ACC112 (cell line): ENCODE results near the gene RBBP5.

Experiments used
- H2AFZ ChIP-seq: fragments of 200-600 bp; sonication (generic); one replicate; pipeline ENCODE4 v1.6.0; 2017; ENCODE audit warnings: antibody characterized with exemption, low read length; ENCODE audit not compliant: unreplicated experiment
- H3K27ac ChIP-seq: fragments of 200-600 bp; sonication (generic); 2 replicates; pipeline ENCODE4 v1.5.1; 2014; ENCODE audit warnings: low read depth, mild to moderate bottlenecking, antibody characterized with exemption, low read length, moderate library complexity
- H3K27me3 ChIP-seq: fragments of 200-600 bp; sonication (generic); 2 replicates; pipeline ENCODE4 v1.6.1; 2014; ENCODE audit warnings: mild to moderate bottlenecking, antibody characterized with exemption, low read length, moderate library complexity, mixed read lengths; ENCODE audit not compliant: insufficient read depth
- H3K36me3 ChIP-seq: fragments of 200-600 bp; sonication (generic); 2 replicates; pipeline ENCODE4 v1.6.1; 2016; ENCODE audit warnings: mild to moderate bottlenecking, antibody characterized with exemption, low read length, moderate library complexity, mixed read lengths; ENCODE audit not compliant: insufficient read depth
- H3K4me1 ChIP-seq: fragments of 200-600 bp; sonication (generic); one replicate; pipeline ENCODE4 v1.6.1; 2016; ENCODE audit warnings: low read length, mixed read lengths; ENCODE audit not compliant: insufficient read depth, unreplicated experiment, control insufficient read depth
- H3K4me3 ChIP-seq: fragments of 200-600 bp; sonication (generic); 2 replicates; pipeline ENCODE4 v1.5.1; 2014; ENCODE audit warnings: mild to moderate bottlenecking, low read depth, low read length
- H3K79me2 ChIP-seq: fragments of 200-600 bp; sonication (generic); one replicate; pipeline ENCODE4 v1.6.0; 2016; ENCODE audit warnings: low read length; ENCODE audit not compliant: control insufficient read depth, unreplicated experiment, insufficient read depth

Gene RBBP5

DNA sequence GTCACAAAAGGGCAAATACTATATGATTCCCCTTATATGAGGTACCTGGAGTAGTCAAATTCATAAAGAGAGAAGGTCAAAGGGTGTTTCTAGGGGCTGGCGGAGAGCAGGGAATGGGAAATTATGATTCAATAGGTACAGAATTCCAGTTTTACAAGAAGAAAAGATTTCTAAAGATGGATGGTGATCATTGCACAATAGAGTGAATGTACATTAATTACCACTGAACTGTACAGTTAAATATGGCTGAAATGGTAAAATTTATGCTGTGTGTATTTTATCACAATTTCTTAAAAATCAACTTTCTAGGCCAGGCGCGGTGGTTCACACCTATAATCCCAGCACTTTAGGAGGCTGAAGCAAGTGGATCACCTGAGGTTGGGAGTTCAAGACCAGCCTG, 19.4 kb downstream of the RBBP5 start:
- H3K4me3 ChIP-seq = no peak overlapping the region
- H3K79me2 ChIP-seq = peaks cover 4% of the 10 kb centered on the region
- H3K4me1 ChIP-seq = no peaks in the 10 kb centered on the region
- peaks cover 47% of the 10 kb centered on the region for H3K36me3 ChIP-seq
- H3K27ac ChIP-seq = no peak overlapping the region
- no peaks in the 10 kb centered on the region for H3K27me3 ChIP-seq
- H2AFZ ChIP-seq = no peak overlapping the region

DNA sequence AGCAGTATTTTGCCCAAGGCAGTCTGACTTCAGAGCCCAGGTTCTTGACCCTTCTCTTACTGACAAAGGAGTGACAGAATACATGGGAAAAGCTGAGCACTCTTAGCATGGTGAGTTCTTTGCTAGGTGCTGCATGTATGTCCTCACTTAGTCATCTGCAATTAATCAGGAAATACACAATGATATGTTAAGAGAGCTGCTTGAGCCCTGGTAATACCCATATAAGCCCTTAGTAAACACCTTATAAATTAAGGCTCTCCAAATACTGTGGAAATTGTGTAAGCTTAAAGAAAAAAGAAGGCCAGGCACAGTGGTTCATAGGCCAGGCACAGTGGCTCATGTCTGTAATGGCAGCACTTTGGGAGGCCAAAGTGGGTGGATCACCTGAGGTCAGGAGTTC, 23.5 kb downstream of the RBBP5 start:
- H3K79me2 ChIP-seq = no peaks in the 10 kb centered on the region
- H3K4me3 ChIP-seq = no peak overlapping the region
- no peak overlapping the region for H2AFZ ChIP-seq
- H3K27ac ChIP-seq = no peak overlapping the region
- H3K4me1 ChIP-seq = no peaks in the 10 kb centered on the region
- H3K36me3 ChIP-seq = peaks cover 60% of the 10 kb centered on the region
- H3K27me3 ChIP-seq = no peaks in the 10 kb centered on the region

DNA sequence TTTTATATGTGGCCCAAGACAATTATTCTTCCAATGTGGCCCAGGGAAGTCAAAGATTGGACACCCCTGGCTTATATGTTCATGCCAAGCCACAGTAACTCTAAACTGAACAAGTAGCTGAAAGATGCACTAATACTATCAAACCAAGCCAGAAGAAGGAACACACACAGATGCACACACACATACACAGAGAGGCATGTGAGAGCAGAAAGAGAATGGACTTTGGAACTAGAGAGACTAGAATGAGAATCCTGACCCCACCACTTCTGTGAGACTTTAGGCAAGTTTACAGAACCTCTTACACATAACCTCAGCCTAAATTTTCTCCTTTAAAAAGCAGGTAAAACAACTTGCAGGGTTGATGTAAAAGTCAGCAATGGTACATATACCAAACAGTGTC, 26.4 kb downstream of the RBBP5 start:
- peaks cover 48% of the 10 kb centered on the region for H3K36me3 ChIP-seq
- peaks cover 5% of the 10 kb centered on the region for H3K4me1 ChIP-seq
- no peaks in the 10 kb centered on the region for H3K79me2 ChIP-seq
- no peak overlapping the region for H2AFZ ChIP-seq
- no peak overlapping the region for H3K4me3 ChIP-seq
- H3K27me3 ChIP-seq = no peaks in the 10 kb centered on the region
- H3K27ac ChIP-seq = no peak overlapping the region

DNA sequence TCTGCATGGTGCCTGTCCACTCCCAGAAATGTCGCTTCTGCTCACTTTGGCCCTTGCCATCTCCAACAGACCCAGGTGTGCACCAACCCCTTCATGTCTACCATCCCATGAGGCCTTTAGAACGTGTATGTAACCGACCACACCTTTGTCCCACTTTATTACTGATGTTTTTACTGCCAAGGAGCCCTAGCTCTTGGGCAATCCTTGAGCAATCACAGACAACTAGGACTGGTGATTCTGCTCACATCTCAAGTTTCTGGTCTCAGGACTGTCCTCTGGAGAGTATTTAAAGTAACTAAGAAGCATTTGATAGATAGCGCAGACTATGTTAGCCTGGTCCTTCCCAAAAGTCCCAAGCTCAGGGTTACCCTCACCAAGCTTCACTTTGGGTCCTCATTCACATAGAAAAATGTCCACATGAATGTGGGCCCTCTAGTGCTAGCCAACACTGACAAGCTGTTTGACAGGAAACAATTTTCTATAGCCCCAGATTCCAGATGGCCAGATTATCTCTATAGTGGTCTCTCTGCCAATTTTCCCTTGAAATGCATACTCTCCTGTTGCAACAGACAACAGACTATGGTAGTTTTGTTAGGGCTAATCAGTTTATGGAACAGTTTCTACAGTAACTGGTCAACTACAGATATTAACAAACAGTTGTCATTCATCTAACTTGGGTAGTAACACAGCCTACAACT, 30.6 kb downstream of the RBBP5 start:
- peaks cover 34% of the 10 kb centered on the region for H3K36me3 ChIP-seq

DNA sequence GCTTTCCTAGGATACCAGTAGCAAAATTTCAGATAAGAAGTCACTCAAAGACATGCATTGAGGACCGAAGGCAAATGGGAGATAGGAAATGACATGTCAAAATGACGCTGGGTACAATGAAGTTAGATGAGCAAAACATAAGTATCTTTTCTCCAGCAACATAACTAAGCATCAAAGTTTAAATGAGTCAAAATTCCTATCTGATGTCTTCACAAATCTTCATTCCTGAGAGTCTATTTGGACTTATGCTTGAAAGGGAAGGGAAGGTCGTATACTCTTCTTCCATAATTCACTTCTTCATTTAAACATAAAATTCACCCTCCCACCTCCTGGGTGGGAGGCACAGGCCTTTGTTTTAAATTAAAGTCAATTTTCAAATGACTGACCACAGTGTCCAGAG, 33.4 kb downstream of the RBBP5 start:
- H3K27me3 ChIP-seq = no peaks in the 10 kb centered on the region
- H2AFZ ChIP-seq = no peak overlapping the region
- H3K79me2 ChIP-seq = no peaks in the 10 kb centered on the region
- H3K36me3 ChIP-seq = peaks cover 24% of the 10 kb centered on the region
- H3K27ac ChIP-seq = no peak overlapping the region
- peaks cover 5% of the 10 kb centered on the region for H3K4me1 ChIP-seq
- no peak overlapping the region for H3K4me3 ChIP-seq

More for the DNA sequence above, 30.6 kb downstream of the RBBP5 start:
- Histone ChIP-seq H3K27ac (peak overlapping the region; percentile 5; the same call in 1 of the 2 replicates), H3K4me3 (no peak overlapping the region), H3K4me1 (peaks cover 5% of the 10 kb centered on the region), H3K79me2 (no peaks in the 10 kb centered on the region), H2AFZ (no peak overlapping the region), H3K27me3 (no peaks in the 10 kb centered on the region)

DNA sequence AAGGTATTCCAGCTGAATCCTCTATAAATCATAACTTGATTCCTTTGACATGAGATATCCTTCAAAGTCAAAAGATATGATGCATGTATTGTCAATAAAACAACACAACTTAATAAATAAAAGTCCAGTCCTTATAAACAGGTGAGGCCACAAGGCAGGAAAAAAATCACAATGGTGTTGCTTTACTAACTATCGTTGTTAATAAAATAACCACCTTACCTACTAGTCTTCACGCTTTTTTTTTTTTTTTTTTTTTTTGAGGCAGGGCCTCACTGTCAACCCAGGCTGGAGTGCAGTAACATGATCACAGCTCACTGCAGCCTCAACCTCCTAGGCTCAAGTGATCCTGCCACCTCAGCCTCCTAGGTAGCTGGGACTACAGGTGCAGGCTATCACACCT, 37.4 kb downstream of the RBBP5 start, which contains the start of gene TMEM81:
TSS of gene TMEM81 (minus strand) at position 101 of the 400 bp plus-strand sequence. CDS start 140 bp downstream, outside the sequence.
- Histone ChIP-seq H3K27ac (no peak within 1 kb of the TSS), H3K36me3 (peaks cover 18% of the 10 kb centered on the region; the same call in 1 of the 2 replicates), H3K79me2 (no peaks in the 10 kb centered on the region), H3K4me3 (no peak within 1 kb of the TSS), H3K4me1 (no peaks in the 10 kb centered on the region), H3K27me3 (no peaks in the 10 kb centered on the region), H2AFZ (no peak within 1 kb of the TSS)

DNA sequence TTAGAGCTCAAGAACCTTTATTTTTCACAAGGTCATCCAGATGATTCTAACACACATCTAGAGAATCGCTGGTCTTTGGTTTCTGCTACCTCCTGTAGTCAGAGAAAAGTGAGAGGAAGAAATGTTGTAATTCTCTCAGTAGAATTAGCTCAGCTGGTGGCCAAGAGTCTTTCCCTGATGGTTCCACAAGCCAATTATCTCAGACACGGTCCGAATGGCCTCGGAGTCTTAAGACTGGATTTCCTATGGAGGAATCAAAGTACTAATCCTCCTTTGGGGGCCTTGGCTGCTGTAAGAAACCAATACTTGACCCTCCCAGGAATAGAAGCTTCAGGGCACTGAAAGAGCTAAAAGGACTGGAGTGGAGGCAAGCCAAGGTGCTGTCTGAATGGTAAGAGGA, 39.3 kb downstream of the RBBP5 start:
- H3K27ac ChIP-seq = no peak overlapping the region
- H2AFZ ChIP-seq = no peak overlapping the region
- H3K4me3 ChIP-seq = no peak overlapping the region

DNA sequence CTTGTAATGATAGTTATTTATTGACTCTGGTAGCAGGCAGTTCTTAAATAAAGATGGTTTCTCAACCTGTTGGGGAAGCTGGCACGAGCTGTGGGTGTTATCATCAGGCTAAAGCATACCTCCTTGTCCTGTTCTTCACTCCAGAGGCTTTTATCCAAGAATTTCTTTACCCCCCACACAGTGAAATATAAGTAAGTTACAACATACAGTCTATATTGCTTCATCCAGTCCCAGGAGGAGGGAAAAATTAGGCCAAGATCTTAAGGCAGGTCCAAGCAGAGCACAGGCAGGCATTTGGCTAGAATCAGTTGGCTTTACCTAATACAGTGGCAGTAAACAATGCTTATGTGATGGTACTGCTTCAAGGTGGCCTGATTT, 43.9 kb downstream of the RBBP5 start:
- no peaks in the 10 kb centered on the region for H3K79me2 ChIP-seq
- H3K36me3 ChIP-seq = no peaks in the 10 kb centered on the region
- H3K27me3 ChIP-seq = no peaks in the 10 kb centered on the region
- no peak overlapping the region for H2AFZ ChIP-seq
- H3K4me3 ChIP-seq = no peak overlapping the region
- H3K27ac ChIP-seq = no peak overlapping the region
- peaks cover 4% of the 10 kb centered on the region for H3K4me1 ChIP-seq

More for the DNA sequence above, 39.3 kb downstream of the RBBP5 start:
- Histone ChIP-seq H3K79me2 (no peaks in the 10 kb centered on the region), H3K36me3 (0 out of 2 replicates have a peak, but pooled peaks cover 6% of the 10 kb centered on the region), H3K4me1 (no peaks in the 10 kb centered on the region), H3K27me3 (no peaks in the 10 kb centered on the region)

DNA sequence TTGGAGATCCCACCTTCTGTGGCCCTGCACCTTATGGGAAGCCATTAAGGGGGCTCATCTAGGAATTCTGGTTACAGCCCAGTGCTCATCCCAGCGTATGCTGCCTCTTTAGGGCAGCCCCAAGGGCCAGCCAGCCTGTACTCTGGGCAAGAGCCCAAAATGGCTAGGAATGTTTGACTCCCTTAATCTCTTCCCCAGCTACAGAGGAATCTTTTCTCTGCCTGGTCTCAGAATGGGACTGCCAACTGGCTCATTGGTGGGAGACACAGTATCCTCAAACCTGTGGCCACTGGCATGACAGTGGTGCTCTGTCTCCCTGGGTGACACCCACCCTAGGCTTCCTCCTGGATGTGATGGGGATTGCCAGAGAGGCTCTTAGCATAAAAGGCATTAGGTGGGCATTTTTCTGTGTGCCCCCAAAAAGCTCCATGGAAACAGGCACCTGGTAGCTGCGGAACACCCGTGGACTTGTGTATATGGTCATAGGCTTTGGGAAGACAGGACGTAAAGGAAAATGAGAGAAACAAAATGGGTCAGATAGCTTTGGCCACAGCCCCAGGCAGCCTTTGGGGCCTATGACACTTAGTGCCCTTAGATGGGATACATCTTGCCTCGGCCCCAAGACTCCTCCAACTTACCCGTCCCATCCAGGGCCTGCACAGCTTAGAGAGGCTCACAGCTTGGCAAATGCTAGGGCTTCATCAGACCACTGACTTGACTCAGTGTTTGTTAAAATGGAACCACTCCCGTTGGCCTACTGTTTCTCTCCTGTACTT, 44.4 kb downstream of the RBBP5 start:
- peaks cover 4% of the 10 kb centered on the region for H3K4me1 ChIP-seq
- H2AFZ ChIP-seq = no peak overlapping the region
- no peaks in the 10 kb centered on the region for H3K36me3 ChIP-seq
- H3K4me3 ChIP-seq = no peak overlapping the region
- no peak overlapping the region for H3K27ac ChIP-seq
- H3K27me3 ChIP-seq = no peaks in the 10 kb centered on the region
- no peaks in the 10 kb centered on the region for H3K79me2 ChIP-seq

DNA sequence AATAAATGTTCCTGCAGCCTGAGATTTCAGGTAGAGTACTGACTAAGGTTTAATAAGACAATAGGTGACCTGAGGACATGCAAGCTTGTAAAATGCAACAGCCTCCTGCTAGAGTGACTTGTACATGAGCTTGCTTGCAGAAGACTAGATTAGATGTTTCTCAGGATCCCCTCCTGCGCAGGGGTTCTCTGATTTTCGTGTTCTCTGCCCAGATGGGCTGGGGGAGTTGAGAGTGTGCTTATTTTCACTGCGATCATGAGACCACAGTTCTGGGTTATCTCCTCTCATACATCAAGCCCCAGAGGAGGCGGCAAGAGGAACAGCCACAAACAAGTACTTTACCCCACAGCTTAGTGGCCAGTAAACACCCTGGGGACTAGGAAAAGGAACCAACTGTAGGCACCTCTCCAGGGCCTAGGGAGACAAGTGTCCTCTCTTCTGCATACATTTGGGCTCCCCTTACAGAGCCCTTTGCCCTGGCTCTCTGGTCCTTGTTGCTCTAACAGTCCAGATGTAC, 45.5 kb downstream of the RBBP5 start:
- Histone ChIP-seq H3K4me1 (peaks cover 4% of the 10 kb centered on the region), H2AFZ (no peak overlapping the region), H3K4me3 (no peak overlapping the region), H3K79me2 (no peaks in the 10 kb centered on the region), H3K27me3 (no peaks in the 10 kb centered on the region), H3K36me3 (no peaks in the 10 kb centered on the region), H3K27ac (no peak overlapping the region)
